Central memory CD8-positive, alpha-beta T cell (primary cell): ENCODE data around the gene LCN6.
"Not testable (repeated sequence)": the region's sequence is repeated elsewhere in the genome, so short reads cannot be mapped to it uniquely, and the experiment has no call there.

Experiments
- ATAC-seq: fragments of 150-1000 bp; cut with Tn5 transposase; replicated peaks from 2 replicates; pipeline ENCODE4 v1.10.0; 2022; ENCODE audit warnings: mild to moderate bottlenecking, moderate FRiP score, moderate number of reproducible peaks; ENCODE audit not compliant: poor library complexity, severe bottlenecking; ENCODE audit errors: extremely low read depth
- DNase-seq, 2 donors: peaks; one replicate each; pipeline ENCODE4 v3.0.0; 2021; ENCODE audit warnings: low spot score in 2 of 2
- H3K27ac Mint-ChIP-seq: one replicate; pipeline ENCODE4 v1.8.0; 2022; ENCODE audit warnings: low read depth, mild to moderate bottlenecking, moderate library complexity, mixed read lengths
- H3K27me3 Mint-ChIP-seq: one replicate; pipeline ENCODE4 v1.8.0; 2022; ENCODE audit warnings: mixed read lengths
- H3K36me3 Mint-ChIP-seq: one replicate; pipeline ENCODE4 v1.8.0; 2022; ENCODE audit warnings: mild to moderate bottlenecking, moderate library complexity, mixed read lengths; ENCODE audit not compliant: insufficient read depth
- H3K4me1 Mint-ChIP-seq: one replicate; pipeline ENCODE4 v1.8.0; 2022; ENCODE audit warnings: mixed read lengths
- H3K4me3 Mint-ChIP-seq: one replicate; pipeline ENCODE4 v1.8.0; 2022; ENCODE audit warnings: mild to moderate bottlenecking, moderate library complexity, mixed read lengths
- H3K9me3 Mint-ChIP-seq: one replicate; pipeline ENCODE4 v1.8.0; 2022; ENCODE audit warnings: mixed read lengths

The LCN6 gene, protein sequence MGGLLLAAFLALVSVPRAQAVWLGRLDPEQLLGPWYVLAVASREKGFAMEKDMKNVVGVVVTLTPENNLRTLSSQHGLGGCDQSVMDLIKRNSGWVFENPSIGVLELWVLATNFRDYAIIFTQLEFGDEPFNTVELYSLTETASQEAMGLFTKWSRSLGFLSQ

DNA sequence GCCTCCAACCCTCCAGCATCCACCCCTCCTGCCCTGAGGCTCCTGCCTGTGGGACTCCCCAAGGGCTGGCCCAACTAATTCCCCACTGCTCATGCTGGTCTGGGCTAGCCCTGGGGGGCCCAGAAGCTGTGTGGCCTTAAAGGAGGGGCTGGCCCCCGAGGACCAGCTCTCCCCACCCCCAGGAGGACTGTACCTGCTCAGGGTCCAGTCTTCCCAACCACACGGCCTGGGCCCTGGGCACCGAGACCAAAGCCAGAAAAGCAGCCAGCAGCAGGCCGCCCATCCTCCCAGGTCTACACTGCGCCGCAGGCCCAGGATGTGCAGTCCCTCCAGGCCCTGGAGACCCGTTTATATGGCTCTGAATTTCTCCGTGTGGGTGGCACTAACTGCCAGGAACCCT is at the start of gene LCN6:
Gene LCN6, minus strand, starts transcription at position 325 of the 400 bp plus-strand sequence. Its CDS starts 42 bp downstream, at position 283.
- H3K27ac Mint-ChIP-seq = no peak within 1 kb of the TSS
- H3K4me3 Mint-ChIP-seq = no peak within 1 kb of the TSS
- H3K4me1 Mint-ChIP-seq = no peaks in the 10 kb centered on the region
- peaks cover 22% of the 10 kb centered on the region for H3K27me3 Mint-ChIP-seq
- DNase-seq (no peak), ATAC-seq (no peak)
- H3K9me3 Mint-ChIP-seq = peaks cover 13% of the 10 kb centered on the region
- peaks cover 4% of the 10 kb centered on the region for H3K36me3 Mint-ChIP-seq

DNA sequence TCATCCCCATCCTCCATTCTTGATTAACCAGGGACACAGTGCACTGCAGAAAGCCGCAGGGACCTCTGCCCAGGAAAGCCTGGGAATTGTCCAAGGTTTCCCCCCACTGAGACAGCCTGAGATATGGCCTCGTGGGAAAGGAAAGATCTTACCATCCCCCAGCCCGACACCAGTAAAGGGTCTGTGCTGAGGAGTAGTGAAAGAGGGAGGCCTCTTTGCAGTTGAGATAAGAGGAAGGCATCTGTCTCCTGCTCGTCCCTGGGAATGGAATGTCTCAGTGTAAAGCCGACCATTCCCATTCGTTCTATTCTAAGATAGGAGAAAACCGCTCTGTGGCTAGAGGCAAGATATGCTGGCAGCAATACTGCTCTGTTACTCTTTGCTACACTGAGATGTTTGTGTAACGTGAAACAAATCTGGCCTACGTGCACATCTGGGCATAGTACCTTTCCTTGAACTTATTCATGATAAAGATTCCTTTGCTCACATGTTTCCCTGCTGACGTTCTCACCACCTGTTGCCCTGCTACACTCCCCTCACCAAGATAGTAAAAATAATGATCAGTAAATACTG is 48.5 kb upstream of the LCN6 start:
- H3K27me3 Mint-ChIP-seq, H3K27ac Mint-ChIP-seq: not testable (repeated sequence)

DNA sequence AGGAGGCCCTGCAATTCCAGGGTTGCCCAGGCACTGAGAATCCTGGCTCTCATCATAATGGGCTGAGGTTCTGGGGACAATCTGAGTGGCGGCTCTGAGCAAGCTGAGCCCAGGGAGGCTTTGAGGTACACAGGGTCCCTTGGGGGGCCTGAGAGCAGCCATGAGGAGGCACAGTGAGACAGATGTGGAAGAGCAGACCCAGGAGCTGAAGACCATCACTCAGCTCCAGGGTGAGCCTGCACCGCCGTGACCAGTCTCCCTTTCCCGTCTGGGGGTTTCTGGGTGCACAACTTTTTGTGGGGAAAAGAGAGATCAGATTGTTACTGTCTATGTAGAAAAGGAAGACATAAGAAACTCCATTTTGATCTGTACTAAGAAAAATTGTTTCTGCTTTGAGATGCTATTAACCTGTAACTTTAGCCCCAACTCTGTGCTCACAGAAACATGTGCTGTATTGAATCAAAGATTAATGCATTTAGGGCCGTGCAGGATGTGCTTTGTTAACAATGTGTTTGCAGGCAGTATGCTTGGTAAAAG is 48.0 kb upstream of the LCN6 start, which contains the start of gene CCDC183:
Gene CCDC183, plus strand, starts transcription at position 101 of the 537 bp plus-strand sequence. Its CDS starts 60 bp downstream, at position 161.
- ATAC-seq = no peak
- peaks cover 19% of the 10 kb centered on the region for H3K4me1 Mint-ChIP-seq
- peaks cover 8% of the 10 kb centered on the region for H3K36me3 Mint-ChIP-seq
- no peak for DNase-seq
- no peak within 1 kb of the TSS for H3K4me3 Mint-ChIP-seq
- no peak within 1 kb of the TSS for H3K27ac Mint-ChIP-seq
- H3K9me3 Mint-ChIP-seq = no peaks in the 10 kb centered on the region
- H3K27me3 Mint-ChIP-seq = no peaks in the 10 kb centered on the region

More for the DNA sequence above, 48.5 kb upstream of the LCN6 start:
- H3K9me3 Mint-ChIP-seq, DNase-seq, H3K36me3 Mint-ChIP-seq, ATAC-seq, H3K4me3 Mint-ChIP-seq: not testable (repeated sequence)
- peaks cover 20% of the 10 kb centered on the region for H3K4me1 Mint-ChIP-seq

DNA sequence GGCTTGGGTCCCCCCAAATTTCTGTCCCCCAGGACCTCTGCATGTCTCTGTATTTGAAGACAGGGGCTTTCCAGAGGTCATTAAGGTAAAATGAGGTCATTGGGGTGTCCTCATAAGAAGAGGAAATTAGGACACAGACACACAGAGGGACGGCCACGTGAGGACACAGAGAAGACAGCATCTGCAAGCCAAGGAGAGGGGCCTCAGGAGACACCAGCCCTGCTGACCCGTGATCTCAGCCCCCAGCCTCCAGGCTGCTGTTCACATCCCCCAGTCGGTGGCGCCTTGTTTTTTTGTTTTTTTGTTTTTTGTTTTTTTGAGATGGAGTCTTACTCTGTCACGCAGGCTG is 46.6 kb upstream of the LCN6 start:
- H3K27ac Mint-ChIP-seq = no peak overlapping the region
- ATAC-seq = no peak

DNA sequence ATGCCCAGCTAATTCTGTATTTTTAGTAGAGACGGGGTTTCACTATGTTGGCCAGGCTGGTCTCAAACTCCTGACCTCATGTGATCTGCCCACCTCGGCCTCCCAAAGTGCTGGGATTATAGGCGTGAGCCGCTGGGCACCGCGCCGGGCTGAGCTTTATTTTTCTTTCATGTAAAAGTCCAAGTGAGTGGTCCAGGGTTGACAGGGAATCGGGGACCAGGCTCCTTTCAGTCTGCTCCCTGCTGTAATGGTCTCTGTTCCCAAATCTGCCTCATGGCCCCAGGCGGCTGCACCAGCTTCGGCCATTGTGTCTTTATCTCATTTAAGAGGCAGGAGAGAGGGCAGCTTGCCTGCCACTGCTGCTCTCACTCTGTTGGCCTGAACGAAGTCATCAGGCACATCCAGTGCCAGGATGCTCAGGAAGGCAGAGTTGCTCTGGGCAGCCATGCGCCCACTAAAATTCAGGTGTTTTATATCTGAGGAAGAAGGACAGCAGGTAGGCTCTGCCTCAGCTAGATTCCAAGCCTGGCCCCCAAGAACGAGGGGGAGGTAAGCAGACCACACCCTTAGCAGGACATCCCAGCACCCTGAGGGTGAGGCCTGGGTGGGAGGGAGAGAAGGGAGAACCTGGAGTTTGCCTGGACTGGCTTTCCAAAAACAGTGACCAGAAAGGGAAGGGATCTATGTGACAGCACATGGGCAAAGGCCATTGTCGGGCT is 46.1 kb upstream of the LCN6 start:
- Mint-ChIP-seq H3K27me3 (no peaks in the 10 kb centered on the region), H3K4me3 (no peak overlapping the region), H3K36me3 (peaks cover 10% of the 10 kb centered on the region), H3K4me1 (peaks cover 6% of the 10 kb centered on the region), H3K27ac (no peak overlapping the region), H3K9me3 (no peaks in the 10 kb centered on the region)
- ATAC-seq (no peak), DNase-seq (no peak)

More for the DNA sequence above, 46.6 kb upstream of the LCN6 start:
- Mint-ChIP-seq H3K36me3 (peaks cover 13% of the 10 kb centered on the region), H3K9me3 (no peaks in the 10 kb centered on the region), H3K27me3 (no peaks in the 10 kb centered on the region), H3K4me1 (peaks cover 7% of the 10 kb centered on the region), H3K4me3 (no peak overlapping the region)
- no peak for DNase-seq

DNA sequence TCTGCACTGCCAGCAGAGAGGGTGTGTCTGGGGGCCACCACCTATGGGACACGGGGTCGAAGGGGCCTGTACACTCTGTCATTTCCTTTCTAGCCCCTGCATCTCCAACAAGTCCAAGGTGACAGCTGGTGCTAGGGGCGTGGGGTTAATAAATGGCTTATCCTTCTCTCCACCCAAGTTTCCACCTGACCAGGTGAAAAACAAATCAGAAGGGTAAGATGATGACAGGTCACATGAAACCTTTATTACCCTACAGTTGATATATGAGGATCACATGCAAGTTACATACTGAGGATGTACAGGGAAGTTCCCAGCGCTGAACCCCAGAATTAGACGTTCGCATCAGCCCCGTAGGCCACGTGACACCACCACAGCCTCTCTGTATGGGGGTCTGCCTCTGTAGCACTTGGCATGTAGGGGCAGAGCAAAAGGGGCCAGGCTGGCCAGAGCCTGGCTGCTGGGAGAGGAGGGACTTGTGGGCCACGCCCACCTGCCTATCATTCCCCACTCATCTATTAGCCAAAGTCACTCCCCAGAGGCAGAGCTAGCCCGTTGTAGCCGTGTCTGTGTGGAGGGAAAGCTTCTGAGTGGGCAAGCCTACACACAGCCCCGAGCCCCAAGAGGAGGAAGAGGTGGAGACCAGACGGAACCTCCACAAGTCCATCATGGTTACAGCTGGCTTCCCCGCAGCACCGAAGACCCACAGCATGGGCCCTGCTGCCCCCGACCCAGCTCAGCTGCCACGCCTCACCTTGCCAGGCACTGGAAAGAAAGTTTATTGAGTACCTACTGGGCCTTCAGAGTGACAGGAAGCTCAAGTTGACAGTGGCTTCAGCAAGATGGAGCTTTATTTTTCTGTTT is 45.0 kb upstream of the LCN6 start:
- ATAC-seq (no peak), DNase-seq (no peak)
- peaks cover 9% of the 10 kb centered on the region for H3K36me3 Mint-ChIP-seq
- no peaks in the 10 kb centered on the region for H3K27me3 Mint-ChIP-seq
- H3K9me3 Mint-ChIP-seq = no peaks in the 10 kb centered on the region
- no peak overlapping the region for H3K27ac Mint-ChIP-seq
- H3K4me3 Mint-ChIP-seq = no peak overlapping the region
- peaks cover 6% of the 10 kb centered on the region for H3K4me1 Mint-ChIP-seq

DNA sequence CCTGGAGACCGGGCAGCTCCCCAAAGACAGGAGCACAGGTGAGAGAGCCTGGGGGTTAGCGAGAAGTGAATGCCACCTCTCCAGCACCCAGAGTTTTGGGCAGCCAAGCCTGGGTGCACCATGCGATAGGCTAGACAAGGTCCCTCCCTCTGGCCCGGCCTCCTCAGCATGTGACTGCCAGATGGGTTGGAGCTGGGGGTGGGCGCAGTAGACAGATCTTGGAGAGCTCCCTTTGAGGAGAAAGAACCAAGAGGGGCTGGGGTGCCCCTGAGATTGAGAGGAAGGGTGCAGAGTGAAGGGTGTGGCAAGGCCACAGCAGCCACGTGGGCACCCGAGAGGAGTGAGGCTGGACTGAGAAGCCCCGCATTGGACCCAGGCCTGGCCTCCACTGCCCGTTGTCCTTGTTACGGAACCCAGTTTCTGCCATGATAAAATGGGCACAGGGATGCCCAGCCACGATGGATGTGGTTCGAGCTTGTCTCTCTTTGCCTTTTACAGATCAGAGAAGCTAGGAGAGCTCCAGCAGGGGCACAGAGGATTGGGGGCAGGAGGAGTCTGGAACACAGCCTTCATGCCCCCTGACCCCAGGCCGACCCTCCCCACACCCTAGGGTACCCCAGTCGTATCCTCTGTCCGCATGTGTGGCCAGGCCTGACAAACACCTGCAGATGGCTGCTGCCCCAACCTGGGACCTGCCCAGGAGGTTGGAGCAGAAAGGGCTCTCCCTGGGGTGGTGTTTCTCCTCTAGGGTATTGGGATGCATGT is 44.2 kb upstream of the LCN6 start:
- no peaks in the 10 kb centered on the region for H3K9me3 Mint-ChIP-seq
- H3K4me3 Mint-ChIP-seq = no peak overlapping the region
- ATAC-seq = no peak
- peaks cover 11% of the 10 kb centered on the region for H3K36me3 Mint-ChIP-seq
- H3K27ac Mint-ChIP-seq = peak overlapping the region; percentile 61
- no peaks in the 10 kb centered on the region for H3K27me3 Mint-ChIP-seq
- DNase-seq = no peak
- H3K4me1 Mint-ChIP-seq = peaks cover 13% of the 10 kb centered on the region

DNA sequence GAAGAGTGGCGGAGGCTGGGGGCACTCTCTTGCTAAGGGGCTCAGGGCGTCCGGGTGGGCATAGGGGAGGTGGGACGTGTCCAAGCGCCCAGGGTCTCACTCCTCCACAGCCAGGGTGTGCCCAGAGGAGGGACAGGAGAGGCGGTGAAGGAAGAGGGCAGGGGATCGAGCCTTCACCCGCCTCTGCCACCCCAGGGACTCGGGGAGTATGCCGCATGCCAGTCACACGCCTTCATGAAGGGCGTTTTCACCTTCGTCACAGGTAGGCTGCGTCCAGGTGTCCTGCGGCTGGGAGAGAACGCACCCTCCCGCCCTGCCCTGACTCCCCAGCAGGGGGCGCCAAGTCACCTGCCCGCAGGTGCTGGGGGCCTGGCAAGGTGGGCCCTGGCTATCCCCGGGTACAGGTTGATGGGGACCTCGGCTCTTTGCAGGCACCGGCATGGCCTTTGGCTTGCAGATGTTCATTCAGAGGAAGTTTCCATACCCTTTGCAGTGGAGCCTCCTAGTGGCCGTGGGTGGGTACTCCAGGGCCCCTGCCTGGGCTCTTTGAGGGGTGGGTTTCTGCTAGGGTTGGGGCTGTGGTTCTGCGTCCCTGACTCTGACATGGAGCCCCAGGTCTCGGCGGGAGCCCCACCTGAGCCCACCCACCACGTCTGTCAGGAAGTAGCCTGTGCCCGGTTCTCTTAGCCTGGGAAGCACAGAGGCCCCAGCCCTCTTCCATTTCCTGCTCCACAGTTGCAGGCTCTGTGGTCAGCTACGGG is 43.4 kb upstream of the LCN6 start:
- peak; percentile 28 for ATAC-seq

DNA sequence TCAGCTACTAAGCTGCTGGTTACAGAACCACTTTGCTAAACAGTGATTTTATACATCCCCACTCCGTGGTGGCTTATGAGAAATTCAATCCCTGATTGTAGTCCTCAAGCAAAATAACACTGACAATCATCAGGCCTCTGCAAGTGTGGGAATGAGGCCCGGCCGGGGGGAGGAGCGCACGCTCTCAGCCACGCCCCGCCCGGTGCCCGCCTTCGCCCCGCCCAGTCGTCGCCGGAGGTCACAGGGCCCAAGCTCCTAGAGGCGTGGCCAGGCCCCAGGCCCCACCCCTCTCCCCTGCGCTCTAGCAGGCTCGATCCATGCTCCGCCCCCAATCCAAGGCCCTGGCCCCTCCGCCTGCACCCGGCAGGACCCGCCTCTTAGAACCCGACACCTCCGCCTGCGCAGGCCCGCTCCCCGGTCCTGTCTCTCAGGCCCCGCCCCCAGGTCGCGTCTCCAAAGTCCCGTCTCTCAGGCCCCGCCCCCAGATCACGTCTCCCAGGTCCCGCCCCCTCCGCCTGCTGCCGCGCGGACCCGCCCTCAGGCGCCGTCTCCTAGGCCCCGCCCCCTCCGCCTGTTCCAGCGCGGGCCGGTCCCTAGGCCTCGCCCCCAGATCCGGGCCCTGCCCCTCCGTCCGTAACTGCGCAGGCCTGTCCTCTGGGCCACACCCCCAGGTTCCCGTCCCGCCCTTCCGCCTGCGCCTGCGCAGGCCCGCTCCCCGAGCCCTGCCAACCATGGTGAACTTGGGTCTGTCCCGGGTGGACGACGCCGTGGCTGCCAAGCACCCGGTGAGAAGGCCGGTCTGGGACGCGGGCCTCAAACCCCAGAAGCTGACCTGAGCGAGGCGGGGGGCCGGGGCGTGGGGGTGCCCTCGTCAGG is 42.6 kb upstream of the LCN6 start, which contains the start of gene TMEM141:
Gene TMEM141, plus strand, starts transcription at position 705 of the 876 bp plus-strand sequence. Its CDS starts 27 bp downstream, at position 732.
- peak; percentile 90 for ATAC-seq
- DNase-seq = peak; percentile 98 to 99
- Mint-ChIP-seq H3K27me3 (no peaks in the 10 kb centered on the region), H3K27ac (peak within 1 kb of the TSS; percentile 61), H3K36me3 (peaks cover 9% of the 10 kb centered on the region), H3K9me3 (no peaks in the 10 kb centered on the region), H3K4me3 (peak within 1 kb of the TSS; percentile 80), H3K4me1 (peaks cover 15% of the 10 kb centered on the region)

More for the DNA sequence above, 43.4 kb upstream of the LCN6 start:
- Mint-ChIP-seq H3K36me3 (peaks cover 9% of the 10 kb centered on the region), H3K27me3 (no peaks in the 10 kb centered on the region), H3K4me3 (peak overlapping the region; percentile 80), H3K9me3 (no peaks in the 10 kb centered on the region), H3K27ac (peak overlapping the region; percentile 61), H3K4me1 (peaks cover 15% of the 10 kb centered on the region)
- peak; percentile 59 to 61 for DNase-seq

DNA sequence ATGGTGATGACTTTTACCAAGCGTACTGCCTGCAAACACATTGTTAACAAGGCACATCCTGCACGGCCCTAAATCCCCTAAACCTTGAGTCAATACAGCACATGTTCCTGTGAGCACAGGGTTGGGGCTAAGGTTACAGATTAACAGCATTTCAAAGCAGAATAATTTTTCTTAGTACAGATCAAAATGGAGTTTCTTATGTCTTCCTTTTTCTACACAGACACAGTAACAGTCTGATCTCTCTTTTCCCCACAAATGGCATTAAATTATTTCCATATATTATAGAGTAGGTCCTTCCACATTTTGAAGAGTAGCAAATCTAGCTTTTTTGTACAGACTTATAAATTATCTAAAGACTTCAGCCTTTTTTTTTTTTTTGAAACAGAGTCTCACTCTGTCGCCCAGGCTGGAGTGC is 41.2 kb upstream of the LCN6 start:
- no peak overlapping the region for H3K4me3 Mint-ChIP-seq
- H3K9me3 Mint-ChIP-seq = no peaks in the 10 kb centered on the region
- H3K4me1 Mint-ChIP-seq = peaks cover 21% of the 10 kb centered on the region
- DNase-seq (no peak), ATAC-seq (no peak)
- no peaks in the 10 kb centered on the region for H3K27me3 Mint-ChIP-seq
- no peak overlapping the region for H3K27ac Mint-ChIP-seq
- peaks cover 12% of the 10 kb centered on the region for H3K36me3 Mint-ChIP-seq
